ENCODE results near the gene HCRT.
A peak's percentile ranks its signal among the peaks of the same experiment; 100 is the strongest.
"Not testable (repeated sequence)": the region's sequence is repeated elsewhere in the genome, so short reads cannot be mapped to it uniquely, and the experiment has no call there.

HCRT gene, protein sequence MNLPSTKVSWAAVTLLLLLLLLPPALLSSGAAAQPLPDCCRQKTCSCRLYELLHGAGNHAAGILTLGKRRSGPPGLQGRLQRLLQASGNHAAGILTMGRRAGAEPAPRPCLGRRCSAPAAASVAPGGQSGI

GRCh38 chr17:42184713-42185620 lies at the start of gene HCRT:
Gene HCRT (minus strand): TSS chr17:42185452. CDS start chr17:42185365, 87 bp downstream.
- no peak for DNase-seq (ENCODE audit: low read depth in 3 of 3)

DNA sequence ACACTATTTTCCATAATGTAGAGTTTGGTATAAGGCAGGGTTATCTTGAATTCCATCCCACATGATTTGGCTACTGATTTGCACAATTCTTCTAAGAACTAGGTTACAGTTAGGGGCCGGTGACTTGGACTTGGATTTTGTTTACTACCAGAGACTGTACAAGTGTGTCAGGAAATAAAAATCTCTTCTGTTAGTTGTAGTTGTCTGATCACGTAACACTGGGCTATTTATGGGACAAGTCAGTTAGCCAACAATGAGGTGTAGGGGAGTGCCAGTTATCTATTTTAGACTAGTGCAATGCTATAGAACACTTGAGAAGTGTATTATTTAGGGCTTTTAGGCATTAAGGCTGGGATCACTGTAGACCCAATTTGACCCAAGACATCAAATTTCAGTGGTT lies 48.7 kb upstream of the HCRT start:
- DNase-seq (ENCODE audit: low read depth in 3 of 3) = no peak

DNA sequence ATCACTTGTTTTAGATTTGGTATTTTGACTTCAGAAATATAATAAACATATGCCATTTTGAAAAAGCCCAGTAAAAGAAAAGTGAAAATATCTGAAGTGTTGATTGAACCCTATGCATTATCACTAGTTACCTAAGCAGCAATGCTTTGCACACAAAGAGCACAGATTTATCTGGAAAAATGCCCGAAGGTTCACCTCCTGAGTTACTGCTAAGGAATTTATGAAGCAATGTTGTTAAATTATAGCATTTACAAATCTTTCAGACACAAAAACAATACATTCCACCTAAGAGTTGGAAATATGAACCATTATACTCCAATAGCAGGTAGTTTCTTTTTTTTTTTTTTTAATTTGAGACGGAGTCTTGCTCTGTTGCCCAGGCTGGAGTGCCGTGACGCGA lies 47.9 kb upstream of the HCRT start:
- no peak for DNase-seq (ENCODE audit: low read depth in 3 of 3)

DNA sequence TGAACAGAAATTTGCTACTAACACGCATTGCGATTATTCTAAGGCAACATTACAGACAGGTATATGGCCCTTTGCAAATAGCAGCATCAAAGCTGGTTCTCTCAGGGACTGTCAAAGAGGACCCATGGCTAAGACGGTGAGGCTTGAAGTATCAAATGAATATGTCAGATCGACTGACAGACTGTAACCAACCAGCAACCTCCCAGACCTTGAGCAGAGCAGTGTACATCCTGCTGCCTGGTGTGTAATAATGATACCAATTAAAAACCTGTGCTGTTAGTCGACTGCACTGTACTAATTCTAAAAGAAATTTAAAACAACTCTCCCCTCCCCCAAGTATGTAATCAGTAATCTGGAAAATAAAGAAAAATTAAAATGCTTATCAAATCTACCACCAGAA lies 45.0 kb upstream of the HCRT start:
- no peak for DNase-seq (ENCODE audit: low read depth in 3 of 3)

GRCh38 chr17:42227849-42228700 lies 42.8 kb upstream of the HCRT start:
- no peak for DNase-seq (ENCODE audit: low read depth in 3 of 3)

DNA sequence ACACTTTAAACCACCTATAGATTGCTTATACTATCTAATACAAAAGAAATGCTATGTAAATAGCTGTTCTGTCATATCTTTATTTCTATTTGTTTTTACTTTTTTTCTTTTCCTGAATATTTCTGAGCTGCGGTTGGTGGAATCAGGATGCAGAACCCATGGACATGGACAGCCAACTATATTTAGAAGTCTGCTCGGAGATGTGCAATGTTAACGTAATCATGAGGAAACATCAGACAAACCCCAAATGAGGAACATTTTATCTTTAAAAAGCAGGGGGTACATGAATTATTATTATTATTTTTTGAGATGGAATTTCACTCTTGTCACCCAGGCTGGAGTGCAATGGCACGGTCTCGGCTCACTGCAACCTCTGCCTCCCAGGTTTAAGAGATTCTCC lies 40.4 kb upstream of the HCRT start:
- DNase-seq (ENCODE audit: low read depth in 3 of 3) = no peak

GRCh38 chr17:42224651-42225050 lies 39.4 kb upstream of the HCRT start:
- DNase-seq (ENCODE audit: low read depth in 3 of 3) = no peak

- peak; percentile 21 to 32 (median 31) for DNase-seq (ENCODE audit: low read depth in 3 of 3)
Observed at GRCh38 chr17:42221886-42222745, 36.9 kb upstream of the HCRT start.

DNA sequence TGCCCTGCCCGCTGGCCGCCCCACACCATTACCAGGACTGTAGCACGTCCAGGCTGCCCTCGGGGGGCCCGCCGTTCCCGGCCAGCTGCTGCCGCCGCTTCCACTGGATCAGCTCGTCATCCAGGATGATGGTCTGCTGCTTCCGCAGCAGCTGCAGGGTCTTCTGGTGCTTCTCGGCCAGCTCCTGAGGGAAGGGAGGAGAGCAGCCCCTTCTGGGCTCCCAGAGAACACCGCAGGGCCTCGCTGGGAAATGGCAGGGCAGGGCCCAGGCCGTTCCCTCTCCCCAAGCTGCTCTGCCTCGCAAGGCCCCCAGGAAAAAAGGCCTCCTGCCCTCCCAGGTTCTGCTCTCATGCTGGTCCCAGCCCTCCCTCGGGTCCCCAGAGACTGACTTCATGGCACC lies 34.0 kb upstream of the HCRT start:
- DNase-seq (ENCODE audit: low read depth in 3 of 3) = not testable (repeated sequence)

GRCh38 chr17:42214156-42214555 lies 28.9 kb upstream of the HCRT start:
- DNase-seq (ENCODE audit: low read depth in 3 of 3) = no peak

DNA sequence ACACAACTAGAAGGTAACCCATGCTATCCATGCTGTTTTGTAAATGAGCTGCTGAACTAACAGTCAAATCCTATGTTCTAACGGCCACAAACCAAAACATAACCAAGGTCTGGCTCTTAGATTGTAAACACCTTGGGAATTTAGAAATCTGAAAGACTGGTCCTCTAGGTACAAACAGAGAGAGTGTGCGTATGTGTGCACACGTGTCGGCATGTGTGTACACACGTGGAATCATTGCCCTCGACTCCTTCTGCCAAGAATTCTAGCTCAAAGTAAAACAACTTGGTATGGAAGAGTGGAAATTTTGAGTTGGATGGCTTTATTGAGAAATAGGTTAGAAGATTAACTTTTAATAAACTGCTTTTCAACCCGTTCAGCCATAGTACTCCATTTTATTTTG lies 27.1 kb upstream of the HCRT start:
- no peak for DNase-seq (ENCODE audit: low read depth in 3 of 3)

- not testable (repeated sequence) for DNase-seq (ENCODE audit: low read depth in 3 of 3)
Observed at GRCh38 chr17:42211921-42212341, 26.7 kb upstream of the HCRT start.

- no peak for DNase-seq (ENCODE audit: low read depth in 3 of 3)
Observed at GRCh38 chr17:42210046-42210445, 24.8 kb upstream of the HCRT start.

GRCh38 chr17:42206153-42206612 lies 20.9 kb upstream of the HCRT start:
- DNase-seq (ENCODE audit: low read depth in 3 of 3) = not testable (repeated sequence)

GRCh38 chr17:42203354-42203753 lies 18.1 kb upstream of the HCRT start:
- DNase-seq (ENCODE audit: low read depth in 3 of 3) = no peak

DNA sequence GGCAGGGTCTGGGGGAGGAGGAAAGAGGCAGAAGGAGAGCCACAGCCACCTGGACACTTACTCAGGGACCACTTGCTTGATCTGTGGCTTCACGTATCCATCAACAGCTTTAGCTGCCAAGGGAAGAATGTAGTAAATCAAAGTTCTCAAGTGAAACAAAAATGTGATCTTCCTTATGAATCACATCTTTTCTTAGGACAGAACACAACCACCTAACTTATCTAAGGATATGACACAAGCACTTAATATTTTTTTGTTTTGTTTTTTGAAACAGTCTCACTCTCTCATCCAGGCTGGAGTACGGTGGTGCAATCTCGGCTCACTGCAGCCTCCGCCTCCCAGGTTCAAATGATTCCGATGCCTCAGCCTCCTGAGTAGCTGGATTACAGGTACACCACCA lies 17.4 kb upstream of the HCRT start:
- DNase-seq (ENCODE audit: low read depth in 3 of 3) = no peak

DNA sequence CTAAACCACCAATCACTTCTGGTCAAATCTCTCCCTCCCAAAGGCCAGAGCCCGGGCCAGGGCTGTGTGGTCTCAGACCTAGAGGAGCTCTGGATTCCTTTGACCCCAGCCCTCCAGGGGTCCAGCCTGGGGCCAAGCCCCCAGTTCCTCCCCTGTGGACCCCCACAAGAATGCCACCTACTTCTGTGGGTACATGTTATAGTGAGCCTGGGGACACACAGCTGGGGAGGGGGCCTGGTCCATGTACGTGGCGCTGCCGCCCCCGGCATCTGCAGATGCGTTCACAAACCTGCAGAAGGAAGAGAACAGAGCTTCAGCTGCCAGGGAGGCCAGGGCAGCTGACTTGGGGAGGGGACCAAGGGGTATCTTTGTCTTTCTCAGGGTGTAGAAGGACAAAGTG lies 16.9 kb upstream of the HCRT start:
- DNase-seq (ENCODE audit: low read depth in 3 of 3) = no peak

GRCh38 chr17:42201458-42201772 lies 16.2 kb upstream of the HCRT start:
- DNase-seq (ENCODE audit: low read depth in 3 of 3) = no peak

DNA sequence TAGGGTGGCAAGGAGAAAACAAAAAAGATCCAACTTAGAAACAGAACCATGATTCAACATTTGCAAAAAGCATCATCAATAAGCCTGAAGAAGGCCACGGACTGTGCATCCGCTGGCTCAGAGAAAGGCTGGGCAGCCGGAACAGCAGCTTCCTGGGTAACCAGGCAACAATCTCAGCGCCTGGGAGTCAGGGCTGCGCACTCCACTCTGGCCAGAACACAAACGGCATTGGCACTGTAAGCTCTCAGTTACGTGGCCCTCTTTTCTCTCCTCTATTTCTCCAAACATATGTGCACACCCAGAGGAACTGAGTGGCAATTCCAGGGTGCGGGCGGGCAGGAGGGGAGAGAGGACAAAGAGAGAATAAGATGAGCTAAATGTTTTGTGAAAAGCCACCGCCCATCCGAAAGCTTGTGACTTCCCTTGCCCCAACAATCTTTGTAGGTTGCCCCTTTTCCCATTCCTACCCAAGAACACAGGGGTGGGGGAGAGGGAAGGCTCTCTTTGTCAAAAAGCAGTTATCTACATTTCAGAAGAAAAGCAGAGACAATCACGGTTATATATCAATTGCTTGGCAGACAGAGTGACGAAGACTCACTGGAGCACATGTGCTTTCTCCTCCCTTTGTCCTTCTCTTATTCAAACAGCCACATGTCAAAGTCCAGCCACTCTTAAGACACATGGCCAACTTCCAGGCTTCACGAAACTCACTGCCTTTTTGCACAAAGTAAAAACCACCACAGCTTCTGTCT lies 15.6 kb upstream of the HCRT start:
- no peak for DNase-seq (ENCODE audit: low read depth in 3 of 3)

GRCh38 chr17:42199416-42200011 lies 14.3 kb upstream of the HCRT start:
- DNase-seq (ENCODE audit: low read depth in 3 of 3) = no peak

Data from stimulated activated CD4-positive, alpha-beta T cell treated with anti-CD3 and anti-CD28 coated beads, TNF-alpha, amount 100 ng/mL, for 4 hours (primary cell).